Mammary epithelial cell (primary cell): Measurements from ENCODE around the gene FSTL4.

Experiments used
- CTCF ChIP-seq, 2 donors: IDR thresholded peaks in 1 of 2; conservative IDR thresholded peaks in 1 of 2; 2 replicates each; pipeline ENCODE4 v1.5.1; 2011 to 2012; ENCODE audit warnings: inconsistent platforms in 2 of 2, low read length in 2 of 2, mild to moderate bottlenecking in 2 of 2, control low read depth in 1 of 2, low read depth in 1 of 2; ENCODE audit not compliant: insufficient read depth in 1 of 2; ENCODE audit errors: extremely low read depth in 1 of 2
- EZH2 ChIP-seq: IDR thresholded peaks from 2 replicates; pipeline ENCODE4 v1.6.1; 2012; ENCODE audit warnings: low read length, inconsistent platforms, borderline replicate concordance

GRCh38 chr5:133657036-133657435 lies 44.7 kb upstream of the FSTL4 start:
- no peak for TF ChIP-seq EZH2
- no peak for TF ChIP-seq CTCF (conservative IDR thresholded peaks at IDR 0.05 in 1 of 2, IDR thresholded peaks at IDR 0.05 in 1 of 2; ENCODE audit: extremely low read depth in 1 of 2, insufficient read depth in 1 of 2, low read depth in 1 of 2, low read length in 2 of 2)
